ENCODE results near the gene CCR6.
"Not testable (repeated sequence)": the region's sequence is repeated elsewhere in the genome, so short reads cannot be mapped to it uniquely, and the experiment has no call there.

- TF ChIP-seq, protein P1, sequence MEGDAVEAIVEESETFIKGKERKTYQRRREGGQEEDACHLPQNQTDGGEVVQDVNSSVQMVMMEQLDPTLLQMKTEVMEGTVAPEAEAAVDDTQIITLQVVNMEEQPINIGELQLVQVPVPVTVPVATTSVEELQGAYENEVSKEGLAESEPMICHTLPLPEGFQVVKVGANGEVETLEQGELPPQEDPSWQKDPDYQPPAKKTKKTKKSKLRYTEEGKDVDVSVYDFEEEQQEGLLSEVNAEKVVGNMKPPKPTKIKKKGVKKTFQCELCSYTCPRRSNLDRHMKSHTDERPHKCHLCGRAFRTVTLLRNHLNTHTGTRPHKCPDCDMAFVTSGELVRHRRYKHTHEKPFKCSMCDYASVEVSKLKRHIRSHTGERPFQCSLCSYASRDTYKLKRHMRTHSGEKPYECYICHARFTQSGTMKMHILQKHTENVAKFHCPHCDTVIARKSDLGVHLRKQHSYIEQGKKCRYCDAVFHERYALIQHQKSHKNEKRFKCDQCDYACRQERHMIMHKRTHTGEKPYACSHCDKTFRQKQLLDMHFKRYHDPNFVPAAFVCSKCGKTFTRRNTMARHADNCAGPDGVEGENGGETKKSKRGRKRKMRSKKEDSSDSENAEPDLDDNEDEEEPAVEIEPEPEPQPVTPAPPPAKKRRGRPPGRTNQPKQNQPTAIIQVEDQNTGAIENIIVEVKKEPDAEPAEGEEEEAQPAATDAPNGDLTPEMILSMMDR (IDR thresholded peaks at IDR 0.05; ENCODE audit: low read depth, low read length), result not testable (repeated sequence)
- not testable (repeated sequence) for TF ChIP-seq POLR2A (IDR thresholded peaks at IDR 0.05; ENCODE audit: extremely low read depth, insufficient read length); MAX (IDR thresholded peaks at IDR 0.05; ENCODE audit: low read depth, low read length); MYC (IDR thresholded peaks at IDR 0.05; ENCODE audit: low read depth, low read length)
Measured at GRCh38 chr6:167168296-167168695, 45.4 kb downstream of the CCR6 start.
